HEK293T (cell line): ENCODE results near the gene NEDD4.

Experiments used
- FOXA1 ChIP-seq: fragments of 450-650 bp; IDR thresholded peaks from 2 replicates; pipeline ENCODE4 v1.6.1; 2016; ENCODE audit warnings: mild to moderate bottlenecking
- FOXK2 ChIP-seq: fragments of 450-650 bp; IDR thresholded peaks from 2 replicates; pipeline ENCODE4 v1.6.1; 2016; ENCODE audit warnings: mild to moderate bottlenecking

DNA sequence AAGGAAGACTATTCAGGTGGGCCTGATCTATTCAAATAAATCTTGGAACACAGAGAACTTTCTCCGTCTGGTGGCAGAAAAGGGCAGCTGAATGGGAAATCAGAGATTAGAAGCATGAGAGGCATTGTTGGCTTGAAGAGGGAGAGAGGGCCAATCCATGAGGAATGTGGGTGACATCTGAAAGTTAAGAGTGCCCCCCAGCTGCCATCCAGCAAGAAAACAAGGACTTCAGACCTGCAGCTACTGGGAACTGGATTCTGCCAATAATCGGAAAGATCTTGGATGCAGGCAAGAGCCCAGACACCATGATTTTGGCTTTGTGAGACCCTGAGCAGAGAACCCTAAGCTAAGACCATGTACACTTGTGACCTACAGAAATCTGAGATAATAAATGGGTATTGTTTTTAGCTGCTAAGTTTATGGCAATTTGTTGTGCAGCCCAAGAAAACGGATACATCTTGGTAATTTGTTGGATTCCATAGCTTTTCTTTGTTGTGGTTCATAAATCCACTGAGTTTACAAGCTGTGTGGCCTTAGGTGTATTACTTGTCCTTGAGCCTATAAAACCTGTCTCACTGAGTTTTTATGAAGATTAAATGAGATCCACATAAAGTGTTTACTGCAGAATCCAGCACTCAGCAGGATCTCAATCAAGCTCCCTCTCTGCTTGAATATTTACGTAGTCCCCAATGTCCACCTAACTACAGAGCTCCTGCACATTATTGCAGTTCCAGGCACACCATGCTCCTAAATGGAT is 168.4 kb downstream of the NEDD4 start:
- TF ChIP-seq FOXA1 (no peak), FOXK2 (peak; percentile 92)
